GM12878 (cell line): ENCODE data around the gene SLC6A15. TPM values are rescaled to one million over a fixed set of nuclear protein-coding genes. Genes with fewer than 3 reads are reported as not detected.
A peak's percentile ranks its signal among the peaks of the same experiment; 100 is the strongest.

Source experiments
- ATAC-seq: fragments of 200-7000 bp; cut with Tn5 transposase; 3 replicates; pipeline ENCODE4 v1.9.1; 2020; ENCODE audit warnings: mild to moderate bottlenecking, moderate library complexity
- BruUV-seq: library from RNA; stranded (reverse); fragments of 400-500 nt; replicated peaks from 2 replicates; lab custom pipeline; 2021; lab: Mats Ljungman, UMichigan
- CTCF ChIA-PET: fragments of 300-600 bp; sonication (Branson Sonifier 250); formaldehyde crosslinking; extraction: SDS; loops from one replicate; lab custom pipeline; 2021; ENCODE audit warnings: inconsistent platforms; lab: Yijun Ruan, JAX
- POLR2A ChIA-PET: fragments of 350-600 bp; formaldehyde crosslinking; extraction: SDS; loops from one replicate; lab custom pipeline; 2021; ENCODE audit warnings: inconsistent platforms; lab: Charles Lee
- RAD21 ChIA-PET: fragments of 300-600 bp; sonication (Branson Sonifier 250); formaldehyde crosslinking; loops from one replicate; lab custom pipeline; 2023; ENCODE audit warnings: antibody characterized with exemption; ENCODE audit not compliant: unreplicated experiment; lab: Charles Lee
- SMC1A ChIA-PET: fragments of 300-600 bp; sonication (Branson Sonifier 250); formaldehyde crosslinking; loops from one replicate; lab custom pipeline; 2023; ENCODE audit not compliant: unreplicated experiment, uncharacterized antibody; lab: Charles Lee
- DNase-seq: peaks from one replicate; pipeline ENCODE4 v3.0.0-alpha.2; 2011; ENCODE audit warnings: low read depth, low spot score
- FAIRE-seq: peaks from 3 replicates; lab custom pipeline; 2011; peaks lifted over from hg19 to GRCh38; lab: Jason Lieb, UNC
- H2AFZ ChIP-seq: 2 replicates; pipeline ENCODE4 v1.6.0; 2011; ENCODE audit warnings: low read depth, low read length, control low read depth; ENCODE audit not compliant: control insufficient read depth
- H3K27ac ChIP-seq: 2 replicates; pipeline ENCODE4 v1.5.1; 2011; ENCODE audit warnings: control low read depth; ENCODE audit not compliant: control insufficient read depth, insufficient read depth
- H3K27me3 ChIP-seq, 2 experiments: replicated peaks in 1 of 2; 2 replicates each; pipeline versions ENCODE4 v1.6.0 to v1.6.1; 2011; ENCODE audit warnings: low read length in 1 of 2; ENCODE audit not compliant: control insufficient read depth in 2 of 2, insufficient read depth in 2 of 2
- H3K36me3 ChIP-seq, 2 experiments: 2 replicates each; pipeline ENCODE4 v1.5.1; 2011; ENCODE audit warnings: low read length in 1 of 2; ENCODE audit not compliant: control insufficient read depth in 2 of 2, insufficient read depth in 2 of 2
- H3K4me1 ChIP-seq: 2 replicates; pipeline ENCODE4 v1.6.1; 2011; ENCODE audit warnings: mild to moderate bottlenecking, low read length, moderate library complexity, mixed read lengths; ENCODE audit not compliant: control insufficient read depth, insufficient read depth
- H3K4me2 ChIP-seq: 2 replicates; pipeline ENCODE4 v1.6.0; 2011; ENCODE audit warnings: control low read depth; ENCODE audit not compliant: control insufficient read depth, insufficient read depth
- H3K4me3 ChIP-seq: fragments of 200-600 bp; sonication (generic); 2 replicates; pipeline ENCODE4 v1.5.1; 2016
- H3K79me2 ChIP-seq: 2 replicates; pipeline ENCODE4 v1.6.0; 2011; ENCODE audit warnings: low read length; ENCODE audit not compliant: control insufficient read depth, insufficient read depth
- H3K9ac ChIP-seq: 2 replicates; pipeline ENCODE4 v1.8.0; 2011; ENCODE audit warnings: low read length, control low read depth, mixed read lengths; ENCODE audit not compliant: control insufficient read depth, insufficient read depth
- H3K9me3 ChIP-seq: replicated peaks from 3 replicates; pipeline ENCODE4 v1.5.1; 2011; ENCODE audit warnings: mild to moderate bottlenecking, low read length; ENCODE audit not compliant: control insufficient read depth, insufficient read depth
- H4K20me1 ChIP-seq: 2 replicates; pipeline ENCODE4 v1.6.0; 2011; ENCODE audit not compliant: control insufficient read depth, insufficient read depth
- ATF3 ChIP-seq: IDR thresholded peaks from 2 replicates; pipeline ENCODE4 v1.6.1; 2011; ENCODE audit warnings: low read depth, mild to moderate bottlenecking, low read length, moderate library complexity, borderline replicate concordance; ENCODE audit errors: extremely low read depth
- BCL11A ChIP-seq: IDR thresholded peaks from 2 replicates; pipeline ENCODE4 v1.6.1; 2011; ENCODE audit warnings: low read depth, low read length
- BMI1 ChIP-seq: fragments of 450-650 bp; IDR thresholded peaks from 2 replicates; pipeline ENCODE4 v1.6.1; 2016; ENCODE audit warnings: mild to moderate bottlenecking, moderate library complexity, borderline replicate concordance
- CHD2 ChIP-seq: IDR thresholded peaks from 2 replicates; pipeline ENCODE4 v1.6.1; 2011; ENCODE audit warnings: low read depth, low read length, improper control_type of control experiment, borderline replicate concordance
- MTA3 ChIP-seq: IDR thresholded peaks from 2 replicates; pipeline ENCODE4 v1.6.1; 2012; ENCODE audit warnings: low read length, inconsistent platforms, borderline replicate concordance
- NR2C2 ChIP-seq: IDR thresholded peaks from 2 replicates; pipeline ENCODE4 v1.6.1; 2011; ENCODE audit warnings: borderline replicate concordance, low read depth; ENCODE audit not compliant: control insufficient read depth, insufficient read length
- POLR2AphosphoS2 ChIP-seq: IDR thresholded peaks from 2 replicates; pipeline ENCODE4 v1.6.1; 2011; ENCODE audit warnings: low read depth, mild to moderate bottlenecking, low read length, improper control_type of control experiment, moderate library complexity
- RAD51 ChIP-seq: fragments of 450-650 bp; IDR thresholded peaks from 2 replicates; pipeline ENCODE4 v1.6.1; 2016; ENCODE audit warnings: moderate library complexity, mild to moderate bottlenecking, inconsistent platforms
- RBBP5 ChIP-seq: fragments of 200-600 bp; sonication (generic); conservative IDR thresholded peaks from 2 replicates; pipeline ENCODE4 v1.6.1; 2016
- RELB ChIP-seq: fragments of 450-650 bp; IDR thresholded peaks from 2 replicates; pipeline ENCODE4 v1.6.1; 2017; ENCODE audit warnings: low read depth, mild to moderate bottlenecking, moderate library complexity
- SREBF2 ChIP-seq: IDR thresholded peaks from 2 replicates; pipeline ENCODE4 v1.6.1; 2012; ENCODE audit warnings: mild to moderate bottlenecking, low read length
- TCF3 ChIP-seq: IDR thresholded peaks from 2 replicates; pipeline ENCODE4 v1.6.1; 2012; ENCODE audit warnings: low read depth, mild to moderate bottlenecking, low read length, borderline replicate concordance; ENCODE audit not compliant: insufficient read depth
- WRNIP1 ChIP-seq: IDR thresholded peaks from 2 replicates; pipeline ENCODE4 v1.6.1; 2011; ENCODE audit warnings: low read depth, low read length, improper control_type of control experiment, borderline replicate concordance
- ZNF592 ChIP-seq: fragments of 450-650 bp; IDR thresholded peaks from 2 replicates; pipeline ENCODE4 v1.6.1; 2017; ENCODE audit warnings: mild to moderate bottlenecking, moderate library complexity
- WGBS: methylation state at CpG from one replicate; pipeline ENCODE4 v1.1.6; 2016; ENCODE audit warnings: low lambda C conversion rate; ENCODE audit not compliant: insufficient replicate concordance, insufficient coverage; ENCODE audit errors: missing lambda C conversion rate; 5-methylcytosine and 5-hydroxymethylcytosine counted together
- in situ Hi-C: fragments of 300-500 bp; cut with MboI; formaldehyde crosslinking; loops from 9 replicates; pipeline ENCODE4 v1.14.3; 2018; ENCODE audit warnings: mixed read lengths
- intact Hi-C: fragments of 100-400 bp; cut with micrococcal nuclease; formaldehyde crosslinking; loops from one replicate; pipeline ENCODE4 v1.14.2; 2022; ENCODE audit not compliant: unreplicated experiment
- polyA plus RNA-seq, 11 experiments: library from polyadenylated mRNA; depleted of rRNA in 4 of 11; unstranded in 6 of 11; stranded (reverse) in 5 of 11; fragments of >200 nt; fragmentation: Nextera tagmentation in 4 of 11; fragmentation: Illumina TruSeq in 1 of 11; extraction: Ambion mirVana in 4 of 11; extraction: Trizol in 1 of 11; gene quantifications; 1 replicate in 1 of 11; 2 replicates in 10 of 11; pipeline versions ENCODE4 v1.2.1 to v1.2.3, GENCODE V29; 2011 to 2016; ENCODE audit warnings: inconsistent platforms in 2 of 11, missing spikeins in 2 of 11, low read depth in 1 of 11
- total RNA-seq, 4 experiments: library from RNA; depleted of rRNA in 3 of 4; stranded (reverse); fragments of >200 nt in 3 of 4; fragmentation: Illumina TruSeq in 1 of 4; extraction: Trizol in 1 of 4; gene quantifications; 2 replicates each; pipeline versions ENCODE4 v1.2.1 to v1.2.3, GENCODE V29; 2013 to 2021

The SLC6A15 gene
- total and polyA plus RNA-seq, 10 of the 15 experiments (the other 5 are each of a cell fraction or from before 2014, with no cell fraction given), result 0.04 TPM; not detected in 9

GRCh38 chr12:84911271-84912197 is 1.1 kb downstream of the SLC6A15 start:
- in situ Hi-C loops, result no loop called here
- peak overlapping the region; percentile 12; the same call in 1 of the 2 replicates for H2AFZ ChIP-seq
- H4K20me1 ChIP-seq, result no peaks in the 10 kb centered on the region
- no TSS peak for BruUV-seq
- H3K4me1 ChIP-seq, result no peaks in the 10 kb centered on the region
- no peak for FAIRE-seq
- no peak overlapping the region for H3K4me3 ChIP-seq
- intact Hi-C loops, result no loop called here
- ATAC-seq, result peak; percentile 34
- H3K36me3 ChIP-seq, result no peaks in the 10 kb centered on the region
- ChIA-PET RAD21 (no interaction called here), POLR2A (interaction anchor here (0.6 kb wide), 1 partner anchor 88 kb away, joined by 4 read pairs; no protein-coding TSS in a partner anchor), SMC1A (no interaction called here), CTCF (no interaction called here)
- H3K79me2 ChIP-seq, result no peaks in the 10 kb centered on the region
- no peak overlapping the region for H3K27ac ChIP-seq
- H3K4me2 ChIP-seq, result peak overlapping the region; percentile 17; the same call in 1 of the 2 replicates
- peaks cover 8 to 13% of the 10 kb centered on the region in 2 experiments for H3K27me3 ChIP-seq
- no peak for DNase-seq
- 10% methylated on average over 48 of the region's 48 CpGs for WGBS
- H3K9me3 ChIP-seq, result no peaks in the 10 kb centered on the region; the same call in 2 of the 3 replicates
- no peak overlapping the region for H3K9ac ChIP-seq
- TF ChIP-seq CHD2 (no peak), MTA3 (no peak), TCF3 (no peak), SREBF2 (no peak), RAD51 (no peak), ATF3 (no peak), RBBP5 (no peak), POLR2AphosphoS2 (no peak), RELB (no peak), ZNF592 (no peak), NR2C2 (no peak), BCL11A (no peak), BMI1 (no peak), WRNIP1 (no peak)
